EH (cell line): Measurements from ENCODE around the gene SLC47A1.

Experiments used
- DNase-seq: peaks from one replicate; pipeline ENCODE4 v3.0.0-alpha.2; 2015; ENCODE audit warnings: low read depth

The SLC47A1 gene

DNA sequence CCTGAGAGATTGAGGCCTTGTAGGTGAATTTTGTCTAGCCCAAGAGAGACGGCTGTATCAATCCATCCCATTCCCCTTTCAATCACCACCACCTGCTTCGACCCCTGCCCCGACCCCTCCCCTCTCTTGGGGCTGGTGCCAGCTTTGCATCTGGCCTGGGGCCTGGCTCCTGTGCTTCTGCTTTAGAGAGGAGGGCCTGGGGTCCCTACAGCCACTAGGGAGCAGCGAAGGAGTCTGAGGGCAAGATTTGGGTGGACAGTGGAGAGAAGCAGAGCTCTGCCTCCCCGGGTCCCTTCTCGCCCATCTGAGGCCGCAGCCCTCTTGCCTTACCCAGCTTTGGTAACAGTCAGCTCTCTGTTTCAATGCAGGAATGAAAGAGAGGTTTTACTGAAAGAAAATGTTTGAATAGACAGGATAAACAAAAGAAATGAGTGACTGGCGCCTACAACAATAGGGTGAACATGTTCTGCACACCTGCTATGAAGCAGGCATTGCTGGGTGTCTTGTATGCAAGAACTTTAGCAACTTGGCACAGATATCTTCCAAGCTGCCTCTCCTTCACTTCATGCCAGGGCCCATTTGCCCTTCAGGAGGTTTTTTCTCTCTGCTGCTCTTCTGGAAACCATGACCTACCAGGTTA lies 57.4 kb downstream of the SLC47A1 start:
- no peak for DNase-seq

DNA sequence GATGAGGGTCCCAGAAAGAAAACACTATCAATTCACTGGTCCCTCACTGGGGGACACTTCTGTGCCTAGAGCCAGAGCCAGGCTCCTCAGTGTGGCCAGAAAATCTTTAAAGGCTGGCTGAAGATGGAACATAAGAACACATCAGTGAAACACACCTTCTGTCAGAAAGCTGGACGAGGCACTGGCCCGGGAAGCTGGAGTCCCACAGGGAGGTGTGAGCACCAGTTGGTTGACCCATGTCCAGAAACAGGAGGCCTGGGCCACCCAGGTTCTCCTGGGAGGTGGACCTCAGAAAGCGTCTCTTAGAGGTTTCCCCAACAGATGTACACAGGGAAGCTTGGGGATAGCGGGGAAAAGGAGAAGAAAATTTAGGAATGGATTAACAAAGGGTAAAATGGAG lies 58.7 kb downstream of the SLC47A1 start:
- DNase-seq: no peak

DNA sequence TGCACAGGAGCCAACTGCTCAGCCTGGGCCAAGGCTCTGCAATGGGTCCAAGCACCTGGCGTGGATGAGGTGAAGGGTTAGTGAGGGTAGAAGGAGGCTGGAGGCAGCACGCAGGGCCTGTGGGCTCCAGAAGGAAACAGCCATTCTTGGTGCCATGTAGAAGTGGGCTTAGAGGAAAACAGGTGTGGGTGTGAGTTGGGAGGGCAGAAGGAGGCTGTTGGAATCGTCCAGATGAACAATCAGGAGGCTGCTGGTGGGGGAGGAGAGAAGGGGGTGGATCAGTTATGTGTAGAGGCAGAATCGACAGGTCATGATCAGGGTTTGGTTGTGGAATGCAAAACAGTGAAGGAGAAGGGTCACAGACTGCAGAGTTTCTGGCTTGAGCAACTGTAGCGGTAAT lies 63.2 kb downstream of the SLC47A1 start:
- no peak for DNase-seq

DNA sequence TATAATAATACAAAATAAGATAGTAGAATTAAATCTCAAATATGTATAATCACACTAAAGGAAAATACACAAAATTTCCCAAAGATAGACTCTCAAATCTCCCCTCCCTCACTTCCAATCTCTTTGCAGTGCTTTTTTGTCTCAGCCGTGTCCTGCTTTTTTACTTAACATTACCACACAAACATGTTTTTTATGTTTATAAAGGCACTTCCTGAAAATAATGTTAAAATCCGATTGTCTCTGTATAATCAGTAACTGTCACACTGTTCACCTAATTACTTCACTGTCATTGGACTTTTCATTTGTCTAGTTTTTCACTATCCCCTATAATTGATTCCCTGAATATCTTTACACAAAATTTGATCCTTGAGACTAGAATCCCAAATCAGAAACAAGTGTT lies 76.7 kb downstream of the SLC47A1 start:
- no peak for DNase-seq

DNA sequence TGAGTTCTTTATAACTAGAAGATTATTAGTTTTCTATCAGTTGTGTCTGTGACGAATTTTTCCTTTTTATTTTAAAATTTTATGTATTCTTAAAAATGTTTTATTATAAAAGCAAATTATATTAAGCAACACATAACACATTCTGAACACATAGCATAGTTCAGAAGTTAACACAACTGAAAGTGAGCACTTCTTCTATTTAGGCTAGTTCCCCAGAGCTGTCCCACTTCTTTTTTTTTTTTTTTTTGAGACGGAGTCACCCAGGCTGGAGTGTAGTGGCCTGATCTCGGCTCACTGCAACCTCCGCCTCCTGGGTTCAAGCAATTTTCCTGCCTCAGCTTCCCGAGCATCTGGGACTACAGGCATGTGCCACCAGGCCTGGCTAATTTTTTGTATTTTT lies 77.2 kb downstream of the SLC47A1 start:
- DNase-seq: no peak

DNA sequence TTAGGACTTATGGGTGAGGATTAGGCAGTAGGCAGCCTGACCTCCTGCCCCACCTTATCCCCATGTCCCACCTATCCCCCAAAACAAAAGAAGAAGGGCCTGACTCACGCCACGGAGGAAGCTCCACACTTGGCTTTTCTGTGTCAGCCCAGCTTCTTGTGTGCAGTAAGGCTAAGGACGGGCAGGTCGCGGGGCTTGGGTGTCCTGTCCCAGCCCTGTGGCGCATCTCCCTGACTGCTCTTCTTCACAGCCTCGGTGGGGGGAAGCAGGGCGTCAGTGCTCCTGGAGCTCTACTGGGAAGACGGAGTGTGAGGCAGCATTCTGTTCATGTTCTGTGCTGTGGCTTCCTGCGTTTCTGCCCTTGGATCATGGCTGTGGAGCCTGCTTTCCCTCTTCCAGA lies 80.3 kb downstream of the SLC47A1 start:
- DNase-seq: no peak

DNA sequence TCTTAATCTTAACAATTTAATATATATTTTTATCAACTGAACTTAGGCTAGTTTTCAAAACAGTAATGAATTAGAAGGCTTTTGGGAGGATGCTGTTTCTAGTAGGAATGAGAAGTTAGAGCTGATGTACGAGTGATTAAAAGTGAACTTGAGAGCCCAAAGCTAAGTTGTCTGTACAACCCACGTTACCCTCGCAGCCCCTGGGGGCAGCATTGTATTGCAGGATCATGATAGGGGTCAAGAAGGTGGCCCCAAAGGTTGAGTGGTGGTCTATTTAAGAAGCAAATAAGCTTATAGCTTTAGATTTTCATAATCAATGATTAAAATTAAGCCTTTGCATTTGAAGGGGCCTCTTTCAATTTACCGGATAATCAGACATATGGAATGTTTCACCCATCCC lies 81.2 kb downstream of the SLC47A1 start:
- no peak for DNase-seq

DNA sequence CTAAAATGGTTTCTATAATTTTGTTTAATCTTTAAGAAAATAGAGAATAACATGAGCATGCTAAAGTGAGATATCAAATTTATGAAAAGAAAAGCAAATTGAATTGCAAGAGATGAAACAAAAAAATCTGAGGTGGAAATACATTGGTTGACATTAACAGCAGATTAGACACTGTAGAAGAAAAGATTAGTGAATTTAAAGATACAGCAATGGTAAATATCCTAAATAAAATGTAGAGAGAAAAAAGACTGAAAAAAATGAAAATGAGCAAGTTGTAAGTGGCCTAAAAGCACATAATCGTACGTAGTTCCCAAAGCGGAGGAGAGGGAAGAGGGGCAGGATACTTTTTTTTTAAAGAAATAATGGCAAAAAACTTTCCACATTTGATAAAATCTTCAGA lies 84.4 kb downstream of the SLC47A1 start:
- DNase-seq: no peak

DNA sequence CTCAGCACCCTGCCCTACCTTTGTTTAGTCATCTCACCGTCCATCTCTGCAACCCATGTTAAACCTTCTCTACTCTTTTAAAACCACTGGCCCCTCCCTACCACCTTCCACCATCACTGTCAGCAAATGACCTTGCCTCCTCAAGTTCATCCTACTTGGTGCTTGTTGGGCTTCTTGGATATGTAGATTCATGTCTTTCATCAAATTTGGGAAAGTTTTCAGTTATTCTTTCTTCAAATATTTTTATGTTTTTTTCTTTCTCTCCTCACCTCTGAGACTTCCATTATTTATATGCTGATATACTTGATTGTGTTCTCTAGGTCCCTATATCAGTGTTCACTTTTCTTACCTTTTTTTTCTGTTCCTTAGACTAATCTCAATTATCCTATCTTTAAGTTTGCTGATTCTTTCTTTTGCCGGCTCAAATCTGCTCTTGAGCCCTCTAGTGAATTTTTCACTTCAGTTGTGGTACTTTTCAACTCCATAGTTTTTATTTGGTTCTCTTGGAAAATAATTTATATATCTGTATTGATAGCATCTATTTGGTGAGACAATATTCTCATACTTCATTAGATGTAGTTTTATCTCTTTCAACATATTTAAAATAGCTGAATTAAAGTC lies 86.2 kb downstream of the SLC47A1 start:
- no peak for DNase-seq

DNA sequence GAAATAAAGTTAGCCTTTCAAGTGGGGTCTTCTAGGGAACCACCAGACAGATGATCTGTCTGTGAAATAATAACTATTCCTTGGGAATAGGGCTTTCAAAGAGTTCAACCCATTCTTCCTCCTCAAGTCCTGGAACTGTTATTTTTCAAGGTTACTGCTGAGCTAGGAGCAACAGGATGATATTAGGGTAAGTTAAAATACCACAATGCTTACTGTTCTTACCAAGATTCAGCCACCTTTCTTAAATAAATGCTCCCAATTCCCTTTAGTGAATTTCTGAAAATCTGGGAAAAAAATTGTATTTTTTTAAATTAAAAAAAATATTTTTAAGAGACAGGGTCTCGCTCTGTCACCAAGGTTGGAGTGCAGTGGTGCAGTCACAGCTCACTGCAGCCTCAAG lies 88.0 kb downstream of the SLC47A1 start:
- no peak for DNase-seq

DNA sequence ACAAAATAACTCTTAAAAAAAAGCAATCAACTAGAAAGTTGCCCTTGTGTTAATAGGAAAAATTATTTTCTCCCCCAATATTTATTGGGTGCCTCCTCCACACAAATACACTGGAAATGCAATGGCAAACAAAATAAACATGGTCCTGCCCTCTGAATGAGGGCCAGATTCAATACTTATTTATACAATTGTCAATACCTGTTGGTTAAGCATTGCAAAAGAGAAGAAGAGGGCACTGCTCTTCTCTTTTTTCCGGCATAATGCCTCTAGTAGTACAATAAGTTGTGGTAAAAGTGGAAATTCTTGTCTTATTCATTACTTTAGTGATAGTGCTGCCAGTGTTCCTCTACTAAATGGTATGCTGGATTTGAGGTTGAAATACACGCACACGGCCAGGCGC lies 92.4 kb downstream of the SLC47A1 start:
- DNase-seq: no peak
